Neural crest cell (in vitro differentiated cells): Measurements from ENCODE around the gene SETMAR. TPM values are rescaled to one million over a fixed set of nuclear protein-coding genes. Genes with fewer than 3 reads are reported as not detected.

Source experiments
- DNase-seq: peaks from one replicate; pipeline ENCODE4 v3.0.0; 2021; ENCODE audit warnings: low read depth, mixed read lengths, low spot score
- H3K27ac Mint-ChIP-seq: one replicate; pipeline ENCODE4 v1.8.0; 2021; ENCODE audit warnings: mild to moderate bottlenecking, mixed read lengths; ENCODE audit not compliant: unreplicated experiment
- H3K27me3 Mint-ChIP-seq: 2 replicates; pipeline ENCODE4 v1.8.0; 2021; ENCODE audit warnings: low read depth, mild to moderate bottlenecking, mixed read lengths
- H3K36me3 Mint-ChIP-seq: 2 replicates; pipeline ENCODE4 v1.8.0; 2021; ENCODE audit warnings: low read depth, mild to moderate bottlenecking, mixed read lengths
- H3K4me1 Mint-ChIP-seq: 2 replicates; pipeline ENCODE4 v1.8.0; 2021; ENCODE audit warnings: mixed read lengths
- H3K4me3 Mint-ChIP-seq: one replicate; pipeline ENCODE4 v1.8.0; 2021; ENCODE audit warnings: mild to moderate bottlenecking, mixed read lengths
- H3K9me3 Mint-ChIP-seq: 2 replicates; pipeline ENCODE4 v1.8.0; 2021; ENCODE audit warnings: mixed read lengths
- CTCF ChIP-seq: fragments of 200-600 bp; sonication (generic); conservative IDR thresholded peaks from 2 replicates; pipeline ENCODE4 v1.5.0; 2021; ENCODE audit warnings: antibody characterized with exemption, mild to moderate bottlenecking
- long read RNA-seq: library from polyadenylated mRNA; unstranded; transcript quantifications from one replicate; pipeline ENCODE4 v2.0.0, GENCODE V29; 2020
- total RNA-seq: library from RNA; stranded (reverse); gene quantifications from 2 replicates; pipeline ENCODE4 v1.2.1, GENCODE V29; 2021

The SETMAR gene
- total RNA-seq, result 39.4 and 41.9 TPM in 2 replicates
- long read RNA-seq, transcript SETMAR-201 (3 exons, 2,443 nt), result major isoform, 29 of 67 reads
- long read RNA-seq, transcript SETMAR-204 (3 exons, 1,359 nt), result minor isoform, 6 of 67 reads
- long read RNA-seq, partial matches to known transcripts, result 4 of 67 reads
- long read RNA-seq, other reads (novel, unspliced or antisense), result 25 of 67 reads

GRCh38 chr3:4303187-4304123 lies at the start of gene SETMAR:
Gene SETMAR, plus strand, starts transcription at chr3:4303369. Its CDS starts 2 bp downstream, at chr3:4303371.
- H3K27me3 Mint-ChIP-seq, result no peaks in the 10 kb centered on the region

GRCh38 chr3:4261406-4261805 lies 41.8 kb upstream of the SETMAR start:
- Mint-ChIP-seq H3K4me3 (no peak overlapping the region), H3K27me3 (no peaks in the 10 kb centered on the region), H3K27ac (no peak overlapping the region), H3K36me3 (no peaks in the 10 kb centered on the region), H3K4me1 (no peaks in the 10 kb centered on the region), H3K9me3 (no peaks in the 10 kb centered on the region)
- no peak for DNase-seq
- no peak for TF ChIP-seq CTCF

More at GRCh38 chr3:4303187-4304123, at the start of gene SETMAR:
- DNase-seq, result peak; percentile 81
- Mint-ChIP-seq H3K4me3 (peak within 1 kb of the TSS; percentile 98), H3K9me3 (peaks cover 6% of the 10 kb centered on the region), H3K4me1 (peaks cover 38% of the 10 kb centered on the region), H3K36me3 (peaks cover 25% of the 10 kb centered on the region), H3K27ac (peak within 1 kb of the TSS; percentile 99)
- no peak for TF ChIP-seq CTCF

- DNase-seq, result no peak
- no peaks in the 10 kb centered on the region for H3K36me3 Mint-ChIP-seq
- no peaks in the 10 kb centered on the region for H3K9me3 Mint-ChIP-seq
- TF ChIP-seq CTCF, result no peak
- no peaks in the 10 kb centered on the region for H3K4me1 Mint-ChIP-seq
- no peak overlapping the region for H3K27ac Mint-ChIP-seq
- no peak overlapping the region for H3K4me3 Mint-ChIP-seq
- H3K27me3 Mint-ChIP-seq, result no peaks in the 10 kb centered on the region
Measured at GRCh38 chr3:4264040-4264439, 39.1 kb upstream of the SETMAR start.

- Mint-ChIP-seq H3K4me3 (no peak overlapping the region), H3K9me3 (no peaks in the 10 kb centered on the region)
- TF ChIP-seq CTCF, result no peak
Measured at GRCh38 chr3:4270720-4271119, 32.4 kb upstream of the SETMAR start.

GRCh38 chr3:4271834-4272233 lies 31.3 kb upstream of the SETMAR start:
- peak; percentile 80 for TF ChIP-seq CTCF
- peaks cover 18% of the 10 kb centered on the region for H3K27me3 Mint-ChIP-seq
- H3K9me3 Mint-ChIP-seq, result no peaks in the 10 kb centered on the region
- no peaks in the 10 kb centered on the region for H3K4me1 Mint-ChIP-seq
- peak; percentile 3 for DNase-seq
- no peak overlapping the region for H3K4me3 Mint-ChIP-seq
- H3K36me3 Mint-ChIP-seq, result no peaks in the 10 kb centered on the region
- H3K27ac Mint-ChIP-seq, result no peak overlapping the region

More at GRCh38 chr3:4270720-4271119, 32.4 kb upstream of the SETMAR start:
- peaks cover 17% of the 10 kb centered on the region for H3K27me3 Mint-ChIP-seq
- H3K4me1 Mint-ChIP-seq, result no peaks in the 10 kb centered on the region
- H3K36me3 Mint-ChIP-seq, result no peaks in the 10 kb centered on the region
- no peak for DNase-seq
- no peak overlapping the region for H3K27ac Mint-ChIP-seq
